Measurements from ENCODE around the gene USP17L18.
"Not testable (repeated sequence)": the region's sequence is repeated elsewhere in the genome, so short reads cannot be mapped to it uniquely, and the experiment has no call there.

- TF ChIP-seq, protein P1, sequence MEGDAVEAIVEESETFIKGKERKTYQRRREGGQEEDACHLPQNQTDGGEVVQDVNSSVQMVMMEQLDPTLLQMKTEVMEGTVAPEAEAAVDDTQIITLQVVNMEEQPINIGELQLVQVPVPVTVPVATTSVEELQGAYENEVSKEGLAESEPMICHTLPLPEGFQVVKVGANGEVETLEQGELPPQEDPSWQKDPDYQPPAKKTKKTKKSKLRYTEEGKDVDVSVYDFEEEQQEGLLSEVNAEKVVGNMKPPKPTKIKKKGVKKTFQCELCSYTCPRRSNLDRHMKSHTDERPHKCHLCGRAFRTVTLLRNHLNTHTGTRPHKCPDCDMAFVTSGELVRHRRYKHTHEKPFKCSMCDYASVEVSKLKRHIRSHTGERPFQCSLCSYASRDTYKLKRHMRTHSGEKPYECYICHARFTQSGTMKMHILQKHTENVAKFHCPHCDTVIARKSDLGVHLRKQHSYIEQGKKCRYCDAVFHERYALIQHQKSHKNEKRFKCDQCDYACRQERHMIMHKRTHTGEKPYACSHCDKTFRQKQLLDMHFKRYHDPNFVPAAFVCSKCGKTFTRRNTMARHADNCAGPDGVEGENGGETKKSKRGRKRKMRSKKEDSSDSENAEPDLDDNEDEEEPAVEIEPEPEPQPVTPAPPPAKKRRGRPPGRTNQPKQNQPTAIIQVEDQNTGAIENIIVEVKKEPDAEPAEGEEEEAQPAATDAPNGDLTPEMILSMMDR (optimal IDR thresholded peaks at IDR 0.05 in 1 of 3, IDR thresholded peaks at IDR 0.05 in 1 of 3, conservative IDR thresholded peaks at IDR 0.05 in 1 of 3; ENCODE audit: extremely low read depth in 1 of 3, insufficient read depth in 2 of 3, low read length in 3 of 3) = not testable (repeated sequence)
- not testable (repeated sequence) for TF ChIP-seq EZH2 (IDR thresholded peaks at IDR 0.05; ENCODE audit: low read length)
Measured at GRCh38 chr4:9210357-9210756, 38.1 kb upstream of the USP17L18 start, which contains the start of gene USP17L10.
